GM18858 (cell line): ENCODE results near the gene SPATA25.
"Not testable (repeated sequence)": the region's sequence is repeated elsewhere in the genome, so short reads cannot be mapped to it uniquely, and the experiment has no call there.

Experiments
- ATAC-seq: cut with Tn5 transposase; IDR thresholded peaks from one replicate; pipeline ENCODE4 v1.9.1; 2021; ENCODE audit not compliant: unreplicated experiment

SPATA25 gene, protein sequence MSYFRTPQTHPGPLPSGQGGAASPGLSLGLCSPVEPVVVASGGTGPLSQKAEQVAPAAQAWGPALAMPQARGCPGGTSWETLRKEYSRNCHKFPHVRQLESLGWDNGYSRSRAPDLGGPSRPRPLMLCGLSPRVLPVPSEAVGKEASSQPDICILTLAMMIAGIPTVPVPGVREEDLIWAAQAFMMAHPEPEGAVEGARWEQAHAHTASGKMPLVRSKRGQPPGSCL

DNA sequence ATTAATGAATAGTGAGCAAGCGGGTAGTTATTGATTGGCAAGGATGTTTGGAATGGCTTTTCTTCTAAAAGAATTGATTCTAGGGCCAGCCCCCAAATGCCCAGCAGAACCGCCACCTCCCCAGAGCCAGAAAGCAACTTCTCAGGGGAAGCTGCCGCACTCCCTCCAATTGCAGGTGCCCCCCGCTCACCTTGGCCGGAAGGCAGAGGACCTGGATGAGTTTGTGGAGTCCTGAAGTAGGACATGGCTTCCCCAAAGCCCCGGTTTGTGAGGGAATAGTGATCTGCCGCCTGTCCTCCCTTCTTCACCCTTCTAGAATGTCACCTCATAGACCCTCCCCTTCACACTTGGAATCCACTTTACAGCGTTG lies at the start of gene SPATA25:
TSS of gene SPATA25 (minus strand) at position 277 of the 370 bp plus-strand sequence. CDS start at position 245, 32 bp downstream.
- ATAC-seq, result no peak

DNA sequence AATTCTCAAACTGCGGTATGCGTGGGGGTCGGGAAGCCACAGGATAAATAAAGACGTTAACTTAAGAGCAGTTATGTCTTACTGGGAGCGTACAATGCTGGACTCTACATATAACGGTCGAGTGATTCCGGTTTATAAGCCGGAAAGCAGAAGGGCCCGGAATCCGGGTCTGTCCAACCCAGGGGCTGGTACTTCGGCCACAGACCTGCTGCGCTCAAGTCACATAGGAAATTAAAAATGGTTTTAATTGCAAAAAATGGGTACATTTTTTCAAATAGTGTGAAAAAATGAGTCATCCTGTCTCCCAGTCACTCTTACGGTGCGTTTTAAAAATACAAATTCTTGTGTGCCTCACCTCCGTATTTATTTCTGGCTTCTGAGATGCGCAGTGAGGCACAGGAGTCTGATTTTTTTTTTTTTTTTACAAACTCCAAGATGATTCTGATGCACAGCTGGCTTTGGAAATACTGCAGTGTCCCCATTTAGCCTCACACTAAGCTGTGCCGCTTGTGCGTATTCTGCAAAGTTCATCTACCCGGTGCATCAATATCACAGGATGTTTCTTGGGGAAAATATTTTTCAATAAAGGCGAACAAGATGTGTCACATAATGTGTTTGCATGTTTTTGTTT lies 48.1 kb upstream of the SPATA25 start:
- ATAC-seq, result peak; percentile 18

DNA sequence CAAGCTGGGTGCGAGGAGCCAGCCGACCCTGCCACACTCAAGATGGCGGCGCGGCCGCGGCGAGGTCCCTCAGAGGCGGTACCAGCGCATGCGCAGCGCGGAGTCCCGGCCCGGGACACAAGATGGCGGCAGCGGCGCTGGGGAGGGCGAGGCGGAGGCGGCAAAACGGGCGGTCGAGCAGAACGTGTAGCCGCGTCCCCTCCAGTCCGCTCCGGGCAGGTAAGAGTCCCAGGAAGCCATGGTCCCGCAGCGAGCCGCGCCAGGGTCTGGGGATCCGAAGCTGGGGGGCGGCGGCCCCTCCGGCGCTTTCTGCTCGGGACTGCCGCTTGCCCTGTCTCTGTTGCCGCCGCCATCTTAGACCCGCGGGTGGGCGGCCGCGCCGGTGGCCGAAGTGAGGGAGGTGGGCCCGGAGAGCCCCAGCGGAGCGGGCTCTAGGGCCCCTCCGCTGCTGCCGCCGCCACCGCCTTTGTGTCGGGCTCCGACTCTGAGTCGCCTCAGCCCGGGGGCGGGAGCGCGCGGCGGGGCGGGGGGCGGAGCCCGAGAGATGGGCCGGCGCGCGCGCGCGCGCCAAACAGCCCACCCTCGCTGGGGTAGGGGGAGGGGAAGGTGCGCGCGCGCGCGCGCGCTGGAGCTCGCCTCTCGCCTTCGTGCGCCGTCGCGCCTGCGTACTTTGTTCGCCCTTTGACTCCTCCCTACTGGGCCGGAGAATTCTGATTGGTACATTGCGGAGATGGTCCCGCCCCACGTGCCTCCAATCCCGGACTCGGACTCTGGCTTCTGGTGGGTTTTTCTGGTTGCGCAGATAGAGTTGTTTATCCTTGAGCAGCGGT lies 47.4 kb upstream of the SPATA25 start, which contains the start of gene PCIF1:
TSS of gene PCIF1 (plus strand) at position 98 of the 830 bp plus-strand sequence. CDS start 4,317 bp downstream, outside the sequence.
- peak; percentile 61 for ATAC-seq

DNA sequence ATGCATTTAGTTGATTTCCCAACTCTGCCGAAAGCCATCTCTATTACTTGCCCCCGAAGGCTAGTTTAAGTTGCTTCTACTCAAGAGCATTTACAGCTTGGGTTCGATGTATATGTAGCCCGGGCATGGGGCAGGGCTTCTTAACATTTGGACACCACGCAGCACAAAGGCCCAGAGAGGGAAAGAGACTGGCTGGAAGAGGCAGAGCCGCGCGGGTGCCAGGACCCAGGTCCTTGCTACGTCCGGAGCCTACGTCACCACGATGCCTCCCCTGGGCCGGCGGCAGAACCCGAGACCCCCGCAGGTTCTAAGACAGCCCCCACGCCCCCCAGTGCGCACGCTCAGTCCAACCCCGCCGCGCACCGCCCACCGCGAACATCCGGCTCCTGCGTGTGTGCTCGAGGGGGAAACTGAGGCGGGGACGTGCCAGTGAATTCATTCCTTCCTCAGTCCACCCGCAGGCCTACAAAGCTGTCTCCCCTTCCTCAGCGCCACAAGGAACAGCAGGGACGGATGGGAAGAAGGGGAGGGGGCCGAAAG lies 46.7 kb upstream of the SPATA25 start:
- ATAC-seq, result no peak

DNA sequence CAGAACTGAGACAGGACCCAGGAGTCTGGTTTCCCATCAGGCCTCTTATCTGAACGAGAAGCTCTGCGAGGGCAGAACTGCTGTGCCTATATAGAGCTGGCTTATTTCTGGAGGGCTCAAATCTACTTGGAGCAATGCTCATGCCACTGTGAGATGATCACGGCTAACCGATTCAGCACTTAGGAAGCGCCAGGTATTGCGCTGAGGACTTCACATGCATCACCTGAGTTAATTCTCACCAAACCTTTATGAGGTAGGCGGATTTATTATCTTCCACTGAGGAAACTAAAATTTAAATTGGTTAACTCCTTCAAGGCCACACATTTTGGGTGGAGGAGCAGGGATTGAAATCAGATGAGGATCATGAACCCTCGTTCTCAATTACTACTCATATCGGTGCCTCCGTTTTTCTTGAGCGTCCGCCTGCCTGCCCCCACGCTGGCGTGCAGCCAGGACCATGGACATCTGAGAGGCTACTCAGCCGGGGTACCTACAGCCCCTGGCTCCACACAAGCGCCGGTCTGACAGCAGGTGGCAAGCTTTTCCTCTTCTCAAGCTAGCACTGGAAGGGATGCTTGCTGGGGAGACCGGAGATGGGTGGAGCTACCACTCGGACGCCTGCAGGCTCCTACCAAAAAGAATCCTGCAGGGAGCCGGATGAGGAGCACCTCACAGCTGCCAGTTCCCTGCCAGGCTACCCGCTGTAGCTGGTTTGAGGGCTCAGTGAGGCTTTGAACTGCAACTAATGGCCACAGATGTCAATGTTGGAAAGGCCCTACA lies 46.0 kb upstream of the SPATA25 start:
- no peak for ATAC-seq

DNA sequence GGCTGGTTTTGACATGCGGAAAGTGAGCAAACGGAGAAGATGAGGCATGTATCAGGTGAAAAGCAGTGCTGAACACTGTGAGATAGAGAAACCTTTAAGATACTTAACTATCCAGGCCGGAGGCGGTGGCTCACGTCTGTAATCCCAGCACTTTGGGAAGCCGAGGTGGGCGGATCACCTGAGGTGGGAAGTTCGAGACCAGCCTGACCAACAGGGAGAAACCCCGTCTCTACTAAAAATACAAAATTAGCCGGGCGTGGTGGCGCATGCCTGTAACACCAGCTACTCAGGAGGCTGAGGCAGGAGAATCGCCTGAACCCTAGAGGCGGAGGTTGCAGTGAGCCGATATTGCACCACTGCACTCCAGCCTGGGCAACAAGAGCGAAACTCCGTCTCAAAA lies 44.3 kb upstream of the SPATA25 start:
- ATAC-seq, result not testable (repeated sequence)

DNA sequence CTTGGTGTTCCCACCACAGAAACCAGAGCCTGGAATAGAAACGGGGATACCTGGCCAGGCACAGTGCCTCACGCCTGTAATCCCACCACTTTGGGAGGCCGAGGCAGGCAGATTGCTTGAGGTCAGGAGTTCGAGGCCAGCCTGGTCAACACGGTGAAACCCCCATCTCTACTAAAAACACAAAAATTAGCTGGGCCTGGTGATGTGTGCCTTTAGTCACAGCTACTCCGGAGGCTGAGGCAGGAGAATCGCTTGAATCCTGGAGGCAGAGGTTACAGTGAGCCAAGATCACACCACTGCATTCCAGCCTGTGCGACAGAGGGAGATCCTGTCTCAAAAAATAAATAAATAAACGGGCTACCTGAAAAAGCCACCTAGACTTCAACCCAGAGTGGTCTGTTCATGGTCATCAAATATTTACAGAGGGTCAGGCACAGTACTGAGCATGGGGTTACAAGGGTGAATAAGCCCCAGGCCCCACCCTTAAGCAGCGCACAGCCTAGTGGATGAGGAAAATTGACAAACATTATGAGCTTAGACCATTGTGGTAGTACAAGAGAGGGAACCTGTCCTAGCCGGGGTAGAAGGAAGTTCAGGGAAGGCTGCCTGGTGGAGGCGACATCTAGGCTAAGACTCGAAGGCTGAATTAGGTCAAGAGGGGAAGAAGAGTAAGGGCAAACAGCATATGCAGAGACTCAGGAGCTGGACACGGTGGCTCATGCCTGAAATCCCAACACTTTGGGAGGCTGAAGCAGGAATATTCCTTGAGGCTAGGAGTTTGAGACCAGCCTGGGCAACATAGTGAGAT lies 39.9 kb upstream of the SPATA25 start:
- no peak for ATAC-seq

DNA sequence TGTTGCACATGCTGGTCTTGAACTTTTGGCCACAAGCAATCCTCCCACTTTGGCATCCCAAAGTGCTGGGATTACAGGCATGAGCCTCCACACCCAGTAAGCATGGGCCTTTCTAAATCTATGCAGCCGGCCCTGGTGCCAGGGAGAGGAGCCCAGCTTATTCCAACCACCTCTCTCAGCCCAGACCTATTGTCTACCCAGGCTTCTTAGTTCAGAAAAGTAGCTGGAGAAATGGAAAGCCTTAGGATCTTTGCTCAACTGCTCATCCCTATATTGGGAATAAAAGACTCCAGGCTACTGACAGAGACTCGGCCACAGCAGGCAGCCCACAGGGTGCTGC lies 39.3 kb upstream of the SPATA25 start:
- ATAC-seq, result no peak

DNA sequence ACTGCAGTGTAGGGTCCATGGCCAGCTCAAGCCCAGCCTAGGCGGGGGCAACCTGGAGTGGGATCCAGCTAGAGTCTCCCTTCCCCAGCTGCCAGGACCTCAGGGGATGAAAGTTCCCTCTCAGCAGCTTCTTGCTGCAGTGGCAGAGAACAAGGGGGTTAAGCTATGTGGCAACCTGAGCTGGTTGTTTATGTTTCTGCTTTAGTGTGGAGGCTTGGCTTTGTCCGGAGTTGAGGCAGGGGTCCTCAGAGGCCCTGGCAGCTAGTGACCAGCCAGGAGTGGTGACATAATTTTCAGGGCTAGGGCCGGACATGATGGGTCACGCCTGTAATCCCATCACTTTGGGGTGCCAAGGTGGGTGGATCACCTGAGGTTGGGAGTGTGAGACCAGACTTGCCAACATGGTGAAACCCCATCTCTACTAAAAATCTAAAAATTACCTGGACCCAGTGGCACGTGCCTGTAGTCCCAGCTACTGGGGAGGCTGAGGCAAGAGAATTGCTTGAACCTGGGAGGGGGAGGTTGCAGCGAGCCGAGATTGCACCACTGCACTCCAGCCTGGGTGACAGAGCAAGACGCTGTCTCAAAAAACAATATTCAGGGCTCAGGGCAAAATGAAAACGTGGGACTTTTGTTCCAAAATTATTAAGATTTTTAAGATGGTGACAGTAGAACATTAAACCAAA lies 38.5 kb upstream of the SPATA25 start:
- no peak for ATAC-seq

DNA sequence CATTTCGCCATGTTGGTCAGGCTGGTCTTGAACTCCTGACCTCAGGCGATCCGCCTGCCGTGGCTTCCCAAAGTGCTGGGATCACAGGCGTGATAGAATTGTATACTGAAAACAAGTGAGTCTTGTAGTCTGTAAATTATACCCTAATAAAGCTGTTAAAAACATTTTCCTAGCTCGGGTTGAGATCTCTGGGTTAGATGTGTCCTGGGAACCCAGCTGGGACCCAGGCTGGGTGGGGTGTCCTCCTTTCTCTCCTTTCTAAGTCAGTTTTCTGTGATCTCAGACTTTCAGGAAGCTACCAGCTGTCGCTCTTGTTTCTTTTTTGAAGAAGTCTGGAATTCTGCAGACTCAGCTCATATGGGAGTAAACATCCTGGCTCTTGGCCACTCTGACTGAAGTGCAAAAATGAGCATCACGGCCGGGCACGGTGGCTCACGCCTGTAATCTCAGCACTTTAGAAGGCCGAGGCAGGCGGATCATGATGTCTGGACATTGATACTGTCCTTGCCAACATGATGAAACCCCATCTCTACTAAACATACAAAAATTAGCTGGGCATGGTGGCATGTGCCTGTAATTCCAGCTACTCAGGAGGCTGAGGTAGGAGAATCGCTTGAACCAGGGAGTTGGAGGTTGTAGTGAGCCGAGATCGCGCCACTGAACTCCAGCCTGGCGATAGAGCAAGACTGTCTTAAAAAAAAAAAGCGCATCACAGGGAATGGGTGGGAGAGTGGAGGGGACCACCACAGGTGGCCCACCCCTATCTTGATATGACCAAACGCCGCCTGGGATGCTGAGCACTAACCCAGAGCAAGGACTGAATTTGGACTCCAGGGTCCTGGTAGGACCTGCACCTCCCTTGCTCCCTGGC lies 37.2 kb upstream of the SPATA25 start:
- no peak for ATAC-seq

DNA sequence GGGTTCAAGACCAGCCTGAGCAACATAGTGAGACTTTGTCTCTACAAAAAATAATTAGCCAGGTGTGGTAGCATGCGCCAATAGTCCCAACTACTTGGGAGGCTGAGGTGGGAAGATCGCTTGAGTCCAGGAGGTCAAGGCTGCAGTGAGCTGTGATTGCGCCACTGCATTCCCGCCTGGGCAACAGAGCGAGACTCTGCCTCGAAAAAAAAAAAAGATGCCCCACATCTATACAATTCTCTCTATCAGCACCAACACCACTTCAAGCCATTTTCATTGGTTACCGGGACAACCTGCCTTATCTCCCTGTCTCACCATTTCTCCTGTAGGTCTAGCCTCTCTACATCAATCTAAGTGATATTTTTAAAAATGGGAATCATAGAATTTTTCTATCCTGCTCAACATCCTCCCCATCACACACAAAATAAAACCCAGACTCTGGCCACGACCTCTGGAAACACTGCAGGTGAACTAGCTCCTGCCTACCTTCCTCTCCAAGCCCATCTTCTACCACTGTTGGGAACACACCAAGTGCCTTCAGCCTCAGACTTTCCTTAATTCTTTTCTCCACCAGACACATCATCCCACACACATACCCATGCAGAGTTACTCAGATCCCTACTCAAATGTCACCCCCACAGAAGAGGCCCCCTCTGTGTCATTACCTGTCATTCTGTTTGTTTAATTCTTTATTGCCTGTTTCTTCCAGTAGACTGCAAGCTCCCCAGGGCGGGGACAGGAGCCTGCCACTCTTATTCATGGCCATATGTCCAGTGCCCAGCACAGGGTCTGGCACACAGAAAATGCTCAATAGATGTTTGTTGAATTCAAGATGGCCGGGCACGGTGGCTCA lies 34.1 kb upstream of the SPATA25 start:
- ATAC-seq, result no peak

DNA sequence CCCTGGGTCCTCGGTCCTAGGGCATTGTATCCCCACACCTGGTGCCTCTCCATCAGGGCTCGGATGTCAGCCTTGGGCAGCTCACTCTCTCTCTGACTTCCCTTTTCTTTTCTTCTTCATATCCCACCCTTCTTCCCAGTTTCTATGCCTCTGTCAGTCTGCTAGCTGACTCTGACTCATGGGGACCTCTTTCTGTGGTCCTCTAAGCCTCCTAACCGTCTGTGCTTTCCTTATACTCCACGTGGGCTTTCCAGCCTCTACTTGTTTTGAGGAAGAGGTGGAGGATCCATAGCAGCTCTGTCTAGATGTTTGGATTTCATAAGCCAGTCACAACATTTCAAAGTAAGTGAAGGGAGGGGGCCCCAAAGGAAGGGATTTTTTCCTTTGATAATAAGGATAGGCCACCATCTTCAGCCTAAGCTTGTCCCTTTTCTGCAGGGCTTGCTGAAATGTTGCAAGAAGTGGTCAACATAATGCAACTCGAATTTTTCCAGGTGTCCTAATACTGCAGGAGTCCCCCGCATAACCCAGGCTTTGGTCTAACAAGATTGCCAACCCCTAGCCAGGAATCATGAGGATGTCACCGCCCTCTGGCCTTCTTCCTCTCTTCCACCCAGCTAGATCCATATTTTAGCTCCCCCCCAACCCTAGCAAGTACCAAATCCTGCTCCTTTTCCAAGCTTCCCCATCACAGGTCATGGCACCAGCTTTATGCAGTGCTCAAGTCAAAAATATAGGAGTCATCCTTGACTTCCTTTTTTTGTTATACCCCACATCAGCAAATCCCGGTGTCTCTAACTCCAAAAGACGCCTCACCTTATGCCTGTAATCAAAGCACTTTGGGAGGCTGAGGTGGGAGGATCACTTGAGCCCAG lies 33.3 kb upstream of the SPATA25 start:
- no peak for ATAC-seq

DNA sequence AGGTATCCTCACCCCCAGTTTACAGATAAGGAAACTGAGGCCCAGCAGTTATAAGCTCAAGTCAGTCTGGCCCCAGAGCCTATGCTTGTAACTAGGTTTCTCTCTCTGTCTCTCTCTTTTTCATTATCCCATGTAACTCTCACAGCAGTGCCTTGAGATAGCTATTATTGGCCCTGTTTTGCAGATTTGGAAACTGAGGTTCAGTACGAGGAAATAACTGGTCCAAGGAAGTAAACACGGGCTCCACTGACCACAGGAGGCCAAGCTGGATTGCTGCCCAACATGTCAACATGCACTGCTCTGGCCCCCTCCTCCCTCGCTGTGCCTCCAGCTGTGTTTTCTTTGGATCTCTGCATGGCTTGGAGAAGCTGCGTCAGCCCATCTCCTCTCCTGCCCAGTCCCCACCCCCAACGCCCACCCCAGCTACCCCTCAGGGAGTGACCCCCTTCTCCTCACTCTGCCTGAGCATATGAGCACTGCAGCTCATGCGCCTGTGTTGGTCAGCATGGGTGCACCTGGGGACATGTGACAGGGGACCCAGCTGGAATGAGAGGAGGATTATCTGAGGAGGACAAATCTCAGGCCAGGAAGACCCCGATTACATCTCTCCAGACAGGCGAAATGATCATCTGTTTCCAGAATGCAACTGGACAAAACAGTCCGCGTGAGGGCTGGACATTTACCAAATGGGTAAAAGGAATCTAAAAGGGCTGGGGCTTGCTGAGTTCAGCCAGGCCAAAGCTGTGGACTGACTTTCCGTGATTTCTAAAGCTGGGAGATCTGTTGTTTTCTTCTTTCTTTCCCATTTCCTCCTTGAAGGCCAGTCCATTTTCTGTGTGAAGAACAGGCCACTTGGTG lies 32.3 kb upstream of the SPATA25 start:
- ATAC-seq, result no peak

DNA sequence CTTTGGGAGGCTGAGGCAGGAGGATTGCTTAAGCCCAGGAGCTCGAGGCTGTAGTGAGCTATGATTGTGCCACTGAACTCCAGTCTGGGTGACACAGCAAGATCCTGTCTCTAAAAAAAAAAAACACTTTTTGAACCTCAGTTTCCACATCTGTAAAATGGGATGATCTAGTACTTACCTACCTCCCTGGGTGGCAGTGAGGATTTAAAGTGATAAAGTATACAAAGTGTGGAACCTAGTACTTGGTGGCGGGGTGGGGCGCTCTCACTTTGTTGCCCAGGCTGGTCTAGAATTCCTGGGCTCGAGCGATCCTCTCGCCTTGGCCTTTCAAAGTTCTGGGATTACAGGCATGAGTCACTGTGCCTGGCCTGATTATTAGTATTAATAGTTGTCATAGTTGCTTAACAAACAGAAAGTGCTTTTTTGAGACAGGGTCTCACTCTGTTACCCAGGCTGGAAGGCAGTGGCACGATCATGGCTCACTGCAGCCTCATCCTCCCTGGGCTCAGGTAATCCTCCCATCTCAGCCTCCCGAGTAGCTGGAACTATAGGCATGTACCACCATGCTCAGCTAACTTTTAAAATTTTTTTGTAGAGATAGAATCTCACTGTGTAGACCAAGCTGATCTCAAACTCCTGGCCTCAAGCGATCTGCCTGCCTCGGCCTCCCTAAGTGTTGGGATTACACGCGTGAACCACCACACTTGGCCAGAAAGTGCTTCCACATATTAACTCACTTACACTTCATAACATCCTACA lies 31.5 kb upstream of the SPATA25 start:
- no peak for ATAC-seq

DNA sequence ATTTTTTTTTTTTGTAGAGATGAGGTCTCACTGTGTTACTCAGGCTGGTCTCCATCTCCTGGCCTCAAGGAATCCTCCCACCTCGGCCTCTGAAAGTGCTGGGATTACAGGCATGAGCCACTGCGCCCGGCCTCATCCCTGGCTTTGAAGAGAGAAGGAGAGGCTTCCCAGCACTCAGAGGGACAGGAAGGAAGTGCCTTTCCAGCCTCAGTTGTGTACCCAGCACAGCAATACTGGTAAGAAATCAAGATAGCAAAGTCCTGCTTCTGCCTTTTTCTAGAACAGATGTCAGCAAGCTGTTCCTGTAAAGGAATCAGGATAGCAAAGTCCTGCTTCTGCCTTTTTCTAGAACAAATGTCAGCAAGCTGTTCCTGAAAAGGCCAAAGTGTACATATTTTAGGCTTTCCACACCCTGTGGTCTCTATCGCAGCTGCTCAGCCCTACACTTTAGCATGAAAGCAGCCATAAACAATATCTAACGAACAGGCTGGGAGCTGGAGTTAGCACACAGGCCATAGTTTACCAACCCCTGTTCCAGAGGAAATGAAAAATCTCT lies 30.8 kb upstream of the SPATA25 start:
- ATAC-seq, result no peak
